ENCODE data around the gene PARD3B. TPM values are rescaled to one million over a fixed set of nuclear protein-coding genes. Genes with fewer than 3 reads are reported as not detected.

PARD3B gene
- total and polyA plus RNA-seq, 2 experiments from 2014 or later: 3.5 to 4.4 TPM

GRCh38 chr2:204669382-204669781 is 124.1 kb downstream of the PARD3B start:
- Mint-ChIP-seq H3K36me3 (ENCODE audit: low read depth) (no peaks in the 10 kb centered on the region), H3K4me1 (peaks cover 31% of the 10 kb centered on the region), H3K27me3 (ENCODE audit: insufficient read depth, low read depth, poor library complexity) (no peaks in the 10 kb centered on the region), H3K4me3 (no peak overlapping the region), H3K27ac (no peak overlapping the region), H3K9me3 (no peaks in the 10 kb centered on the region)
- Histone ChIP-seq H3K79me2 (replicated peaks; ENCODE audit: insufficient read depth) (no peaks in the 10 kb centered on the region), H3K4me1 (ENCODE audit: insufficient read depth) (peaks cover 26% of the 10 kb centered on the region), H4K20me1 (replicated peaks; ENCODE audit: insufficient read depth) (no peaks in the 10 kb centered on the region), H3K36me3 (ENCODE audit: insufficient read depth) (no peaks in the 10 kb centered on the region), H3F3A (replicated peaks; ENCODE audit: low read depth) (no peaks in the 10 kb centered on the region), H3K27ac (ENCODE audit: low read depth) (no peak overlapping the region), H3K9me2 (ENCODE audit: insufficient read depth) (peaks cover 12% of the 10 kb centered on the region), H3K4me2 (no peak overlapping the region), H3K27me3 (ENCODE audit: insufficient read depth) (no peaks in the 10 kb centered on the region), H2AFZ (no peak overlapping the region), H3K4me3 (no peak overlapping the region)
- TF ChIP-seq ZNF114 (CRISPR knock-in tag; IDR thresholded peaks at IDR 0.05) (no peak), CREB1 (CRISPR knock-in tag; IDR thresholded peaks at IDR 0.05; ENCODE audit: low read depth) (no peak), ZNF331 (CRISPR knock-in tag; IDR thresholded peaks at IDR 0.05; ENCODE audit: low read depth) (no peak), POLR2AphosphoS5 (IDR thresholded peaks at IDR 0.05; ENCODE audit: low read depth) (no peak), EZH2 (IDR thresholded peaks at IDR 0.05; ENCODE audit: low read depth, unreplicated experiment) (no peak), NANOG (IDR thresholded peaks at IDR 0.05; ENCODE audit: borderline replicate concordance) (no peak)
- TF ChIP-seq, protein P1, sequence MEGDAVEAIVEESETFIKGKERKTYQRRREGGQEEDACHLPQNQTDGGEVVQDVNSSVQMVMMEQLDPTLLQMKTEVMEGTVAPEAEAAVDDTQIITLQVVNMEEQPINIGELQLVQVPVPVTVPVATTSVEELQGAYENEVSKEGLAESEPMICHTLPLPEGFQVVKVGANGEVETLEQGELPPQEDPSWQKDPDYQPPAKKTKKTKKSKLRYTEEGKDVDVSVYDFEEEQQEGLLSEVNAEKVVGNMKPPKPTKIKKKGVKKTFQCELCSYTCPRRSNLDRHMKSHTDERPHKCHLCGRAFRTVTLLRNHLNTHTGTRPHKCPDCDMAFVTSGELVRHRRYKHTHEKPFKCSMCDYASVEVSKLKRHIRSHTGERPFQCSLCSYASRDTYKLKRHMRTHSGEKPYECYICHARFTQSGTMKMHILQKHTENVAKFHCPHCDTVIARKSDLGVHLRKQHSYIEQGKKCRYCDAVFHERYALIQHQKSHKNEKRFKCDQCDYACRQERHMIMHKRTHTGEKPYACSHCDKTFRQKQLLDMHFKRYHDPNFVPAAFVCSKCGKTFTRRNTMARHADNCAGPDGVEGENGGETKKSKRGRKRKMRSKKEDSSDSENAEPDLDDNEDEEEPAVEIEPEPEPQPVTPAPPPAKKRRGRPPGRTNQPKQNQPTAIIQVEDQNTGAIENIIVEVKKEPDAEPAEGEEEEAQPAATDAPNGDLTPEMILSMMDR (conservative IDR thresholded peaks at IDR 0.05; ENCODE audit: low read depth in 2 of 2): no peak
- TF ChIP-seq, protein P2, sequence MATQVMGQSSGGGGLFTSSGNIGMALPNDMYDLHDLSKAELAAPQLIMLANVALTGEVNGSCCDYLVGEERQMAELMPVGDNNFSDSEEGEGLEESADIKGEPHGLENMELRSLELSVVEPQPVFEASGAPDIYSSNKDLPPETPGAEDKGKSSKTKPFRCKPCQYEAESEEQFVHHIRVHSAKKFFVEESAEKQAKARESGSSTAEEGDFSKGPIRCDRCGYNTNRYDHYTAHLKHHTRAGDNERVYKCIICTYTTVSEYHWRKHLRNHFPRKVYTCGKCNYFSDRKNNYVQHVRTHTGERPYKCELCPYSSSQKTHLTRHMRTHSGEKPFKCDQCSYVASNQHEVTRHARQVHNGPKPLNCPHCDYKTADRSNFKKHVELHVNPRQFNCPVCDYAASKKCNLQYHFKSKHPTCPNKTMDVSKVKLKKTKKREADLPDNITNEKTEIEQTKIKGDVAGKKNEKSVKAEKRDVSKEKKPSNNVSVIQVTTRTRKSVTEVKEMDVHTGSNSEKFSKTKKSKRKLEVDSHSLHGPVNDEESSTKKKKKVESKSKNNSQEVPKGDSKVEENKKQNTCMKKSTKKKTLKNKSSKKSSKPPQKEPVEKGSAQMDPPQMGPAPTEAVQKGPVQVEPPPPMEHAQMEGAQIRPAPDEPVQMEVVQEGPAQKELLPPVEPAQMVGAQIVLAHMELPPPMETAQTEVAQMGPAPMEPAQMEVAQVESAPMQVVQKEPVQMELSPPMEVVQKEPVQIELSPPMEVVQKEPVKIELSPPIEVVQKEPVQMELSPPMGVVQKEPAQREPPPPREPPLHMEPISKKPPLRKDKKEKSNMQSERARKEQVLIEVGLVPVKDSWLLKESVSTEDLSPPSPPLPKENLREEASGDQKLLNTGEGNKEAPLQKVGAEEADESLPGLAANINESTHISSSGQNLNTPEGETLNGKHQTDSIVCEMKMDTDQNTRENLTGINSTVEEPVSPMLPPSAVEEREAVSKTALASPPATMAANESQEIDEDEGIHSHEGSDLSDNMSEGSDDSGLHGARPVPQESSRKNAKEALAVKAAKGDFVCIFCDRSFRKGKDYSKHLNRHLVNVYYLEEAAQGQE (IDR thresholded peaks at IDR 0.05; ENCODE audit: unreplicated experiment): no peak
- TF ChIP-seq, protein P3, sequence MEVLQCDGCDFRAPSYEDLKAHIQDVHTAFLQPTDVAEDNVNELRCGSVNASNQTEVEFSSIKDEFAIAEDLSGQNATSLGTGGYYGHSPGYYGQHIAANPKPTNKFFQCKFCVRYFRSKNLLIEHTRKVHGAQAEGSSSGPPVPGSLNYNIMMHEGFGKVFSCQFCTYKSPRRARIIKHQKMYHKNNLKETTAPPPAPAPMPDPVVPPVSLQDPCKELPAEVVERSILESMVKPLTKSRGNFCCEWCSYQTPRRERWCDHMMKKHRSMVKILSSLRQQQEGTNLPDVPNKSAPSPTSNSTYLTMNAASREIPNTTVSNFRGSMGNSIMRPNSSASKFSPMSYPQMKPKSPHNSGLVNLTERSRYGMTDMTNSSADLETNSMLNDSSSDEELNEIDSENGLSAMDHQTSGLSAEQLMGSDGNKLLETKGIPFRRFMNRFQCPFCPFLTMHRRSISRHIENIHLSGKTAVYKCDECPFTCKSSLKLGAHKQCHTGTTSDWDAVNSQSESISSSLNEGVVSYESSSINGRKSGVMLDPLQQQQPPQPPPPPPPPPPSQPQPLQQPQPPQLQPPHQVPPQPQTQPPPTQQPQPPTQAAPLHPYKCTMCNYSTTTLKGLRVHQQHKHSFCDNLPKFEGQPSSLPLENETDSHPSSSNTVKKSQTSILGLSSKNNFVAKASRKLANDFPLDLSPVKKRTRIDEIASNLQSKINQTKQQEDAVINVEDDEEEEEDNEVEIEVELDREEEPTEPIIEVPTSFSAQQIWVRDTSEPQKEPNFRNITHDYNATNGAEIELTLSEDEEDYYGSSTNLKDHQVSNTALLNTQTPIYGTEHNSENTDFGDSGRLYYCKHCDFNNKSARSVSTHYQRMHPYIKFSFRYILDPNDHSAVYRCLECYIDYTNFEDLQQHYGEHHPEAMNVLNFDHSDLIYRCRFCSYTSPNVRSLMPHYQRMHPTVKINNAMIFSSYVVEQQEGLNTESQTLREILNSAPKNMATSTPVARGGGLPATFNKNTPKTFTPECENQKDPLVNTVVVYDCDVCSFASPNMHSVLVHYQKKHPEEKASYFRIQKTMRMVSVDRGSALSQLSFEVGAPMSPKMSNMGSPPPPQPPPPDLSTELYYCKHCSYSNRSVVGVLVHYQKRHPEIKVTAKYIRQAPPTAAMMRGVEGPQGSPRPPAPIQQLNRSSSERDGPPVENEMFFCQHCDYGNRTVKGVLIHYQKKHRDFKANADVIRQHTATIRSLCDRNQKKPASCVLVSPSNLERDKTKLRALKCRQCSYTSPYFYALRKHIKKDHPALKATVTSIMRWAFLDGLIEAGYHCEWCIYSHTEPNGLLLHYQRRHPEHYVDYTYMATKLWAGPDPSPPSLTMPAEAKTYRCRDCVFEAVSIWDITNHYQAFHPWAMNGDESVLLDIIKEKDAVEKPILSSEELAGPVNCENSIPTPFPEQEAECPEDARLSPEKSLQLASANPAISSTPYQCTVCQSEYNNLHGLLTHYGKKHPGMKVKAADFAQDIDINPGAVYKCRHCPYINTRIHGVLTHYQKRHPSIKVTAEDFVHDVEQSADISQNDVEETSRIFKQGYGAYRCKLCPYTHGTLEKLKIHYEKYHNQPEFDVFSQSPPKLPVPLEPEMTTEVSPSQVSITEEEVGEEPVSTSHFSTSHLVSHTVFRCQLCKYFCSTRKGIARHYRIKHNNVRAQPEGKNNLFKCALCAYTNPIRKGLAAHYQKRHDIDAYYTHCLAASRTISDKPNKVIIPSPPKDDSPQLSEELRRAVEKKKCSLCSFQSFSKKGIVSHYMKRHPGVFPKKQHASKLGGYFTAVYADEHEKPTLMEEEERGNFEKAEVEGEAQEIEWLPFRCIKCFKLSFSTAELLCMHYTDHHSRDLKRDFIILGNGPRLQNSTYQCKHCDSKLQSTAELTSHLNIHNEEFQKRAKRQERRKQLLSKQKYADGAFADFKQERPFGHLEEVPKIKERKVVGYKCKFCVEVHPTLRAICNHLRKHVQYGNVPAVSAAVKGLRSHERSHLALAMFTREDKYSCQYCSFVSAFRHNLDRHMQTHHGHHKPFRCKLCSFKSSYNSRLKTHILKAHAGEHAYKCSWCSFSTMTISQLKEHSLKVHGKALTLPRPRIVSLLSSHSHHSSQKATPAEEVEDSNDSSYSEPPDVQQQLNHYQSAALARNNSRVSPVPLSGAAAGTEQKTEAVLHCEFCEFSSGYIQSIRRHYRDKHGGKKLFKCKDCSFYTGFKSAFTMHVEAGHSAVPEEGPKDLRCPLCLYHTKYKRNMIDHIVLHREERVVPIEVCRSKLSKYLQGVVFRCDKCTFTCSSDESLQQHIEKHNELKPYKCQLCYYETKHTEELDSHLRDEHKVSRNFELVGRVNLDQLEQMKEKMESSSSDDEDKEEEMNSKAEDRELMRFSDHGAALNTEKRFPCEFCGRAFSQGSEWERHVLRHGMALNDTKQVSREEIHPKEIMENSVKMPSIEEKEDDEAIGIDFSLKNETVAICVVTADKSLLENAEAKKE (CRISPR knock-in tag; IDR thresholded peaks at IDR 0.05): no peak
- no peak for DNase-seq (ENCODE audit: low spot score)
- ATAC-seq: no peak
